Neutrophil (primary cell): ENCODE measurements around the gene HBE1.

Experiments
- H3K27ac ChIP-seq: fragments of 200-600 bp; sonication (generic); 2 replicates; pipeline ENCODE4 v1.5.1; 2016; ENCODE audit warnings: mild to moderate bottlenecking, moderate library complexity
- H3K27me3 ChIP-seq: fragments of 200-600 bp; sonication (generic); 2 replicates; pipeline ENCODE4 v1.6.0; 2016; ENCODE audit warnings: mild to moderate bottlenecking
- H3K36me3 ChIP-seq: fragments of 200-600 bp; sonication (generic); 2 replicates; pipeline ENCODE4 v1.5.1; 2017
- H3K4me1 ChIP-seq, 2 experiments: fragments of 200-600 bp in 1 of 2; sonication (generic) in 1 of 2; 1 replicate in 1 of 2; 2 replicates in 1 of 2; pipeline versions ENCODE4 v1.5.1 to v1.6.1; 2013 to 2016; ENCODE audit warnings: low read depth in 1 of 2, low read length in 1 of 2, mild to moderate bottlenecking in 1 of 2, moderate library complexity in 1 of 2; ENCODE audit not compliant: control insufficient read depth in 1 of 2, insufficient read depth in 1 of 2
- H3K4me3 ChIP-seq, 2 experiments: fragments of 200-600 bp in 1 of 2; sonication (generic) in 1 of 2; 1 replicate in 1 of 2; 2 replicates in 1 of 2; pipeline ENCODE4 v1.5.1; 2013 to 2016; ENCODE audit warnings: low read depth in 1 of 2, low read length in 1 of 2, mild to moderate bottlenecking in 1 of 2, moderate library complexity in 1 of 2
- H3K9me3 ChIP-seq: fragments of 200-600 bp; sonication (generic); 2 replicates; pipeline ENCODE4 v1.5.1; 2016
- CTCF ChIP-seq: fragments of 200-600 bp; sonication (generic); IDR thresholded peaks from 2 replicates; pipeline ENCODE4 v1.5.1; 2016; ENCODE audit warnings: antibody characterized with exemption

Gene HBE1

GRCh38 chr11:5288108-5288905 is 18.6 kb upstream of the HBE1 start:
- no peaks in the 10 kb centered on the region for H3K36me3 ChIP-seq
- no peak overlapping the region for H3K4me3 ChIP-seq
- H3K27me3 ChIP-seq = no peaks in the 10 kb centered on the region
- H3K9me3 ChIP-seq = no peaks in the 10 kb centered on the region
- H3K4me1 ChIP-seq = no peaks in the 10 kb centered on the region
- TF ChIP-seq CTCF = no peak
- H3K27ac ChIP-seq = no peak overlapping the region

GRCh38 chr11:5286901-5287300 is 17.2 kb upstream of the HBE1 start:
- no peak for TF ChIP-seq CTCF
- Histone ChIP-seq H3K27me3 (no peaks in the 10 kb centered on the region), H3K27ac (no peak overlapping the region), H3K4me1 (no peaks in the 10 kb centered on the region), H3K4me3 (no peak overlapping the region), H3K36me3 (no peaks in the 10 kb centered on the region), H3K9me3 (no peaks in the 10 kb centered on the region)

- no peaks in the 10 kb centered on the region for H3K27me3 ChIP-seq
- no peaks in the 10 kb centered on the region for H3K4me1 ChIP-seq
- TF ChIP-seq CTCF = no peak
- no peak overlapping the region for H3K4me3 ChIP-seq
- H3K9me3 ChIP-seq = no peaks in the 10 kb centered on the region
- H3K27ac ChIP-seq = no peak overlapping the region
- no peaks in the 10 kb centered on the region for H3K36me3 ChIP-seq
Measured at GRCh38 chr11:5286351-5286750, 16.6 kb upstream of the HBE1 start.

GRCh38 chr11:5285703-5286340 is 16.1 kb upstream of the HBE1 start:
- Histone ChIP-seq H3K27me3 (no peaks in the 10 kb centered on the region), H3K36me3 (no peaks in the 10 kb centered on the region), H3K4me1 (no peaks in the 10 kb centered on the region), H3K27ac (no peak overlapping the region), H3K4me3 (no peak overlapping the region), H3K9me3 (no peaks in the 10 kb centered on the region)
- TF ChIP-seq CTCF = no peak

- Histone ChIP-seq H3K4me1 (no peaks in the 10 kb centered on the region), H3K27me3 (no peaks in the 10 kb centered on the region), H3K36me3 (no peaks in the 10 kb centered on the region), H3K9me3 (no peaks in the 10 kb centered on the region), H3K27ac (no peak overlapping the region), H3K4me3 (no peak overlapping the region)
- TF ChIP-seq CTCF = no peak
Measured at GRCh38 chr11:5284637-5285036, 14.9 kb upstream of the HBE1 start.
